CD14-positive monocyte (primary cell): Measurements from ENCODE around the gene DYNLT2. TPM values are rescaled to one million over a fixed set of nuclear protein-coding genes. Genes with fewer than 3 reads are reported as not detected.

Experiments used
- DNase-seq, 3 donors: peaks; one replicate each; pipeline ENCODE4 v3.0.0-alpha.2; 2011 to 2022
- H2AFZ ChIP-seq: 2 replicates; pipeline ENCODE4 v1.6.0; 2012; ENCODE audit warnings: mild to moderate bottlenecking, low read depth, low read length, inconsistent platforms; ENCODE audit not compliant: insufficient read depth, poor library complexity, severe bottlenecking
- H3K27ac ChIP-seq, 2 donors: 1 replicate in 1 of 2; 2 replicates in 1 of 2; pipeline ENCODE4 v1.5.1; 2012 to 2013; ENCODE audit warnings: low read length in 2 of 2, control low read depth in 1 of 2, inconsistent platforms in 1 of 2, low read depth in 1 of 2, mild to moderate bottlenecking in 1 of 2
- H3K27me3 ChIP-seq, 2 donors: one replicate each; pipeline versions ENCODE4 v1.6.0 to v1.6.1; 2011 to 2013; ENCODE audit warnings: low read length in 2 of 2; ENCODE audit not compliant: control insufficient read depth in 2 of 2, insufficient read depth in 2 of 2
- H3K36me3 ChIP-seq, 2 donors: replicated peaks in 1 of 2; 1 replicate in 1 of 2; 2 replicates in 1 of 2; pipeline versions ENCODE4 v1.5.1 to v1.6.1; 2012 to 2013; ENCODE audit warnings: low read length in 2 of 2, control low read depth in 1 of 2, inconsistent platforms in 1 of 2, mild to moderate bottlenecking in 1 of 2; ENCODE audit not compliant: insufficient read depth in 2 of 2, control insufficient read depth in 1 of 2
- H3K4me1 ChIP-seq, 2 donors: 1 replicate in 1 of 2; 2 replicates in 1 of 2; pipeline versions ENCODE4 v1.5.1 to v1.6.1; 2012 to 2013; ENCODE audit warnings: low read length in 2 of 2, control low read depth in 1 of 2, inconsistent platforms in 1 of 2, mild to moderate bottlenecking in 1 of 2, moderate library complexity in 1 of 2; ENCODE audit not compliant: insufficient read depth in 2 of 2, control insufficient read depth in 1 of 2
- H3K4me2 ChIP-seq: replicated peaks from 2 replicates; pipeline ENCODE3; 2012; ENCODE audit warnings: low read length, moderate library complexity, mild to moderate bottlenecking; ENCODE audit not compliant: poor library complexity, severe bottlenecking; ENCODE audit errors: extremely low read depth
- H3K4me3 ChIP-seq, 3 experiments: fragments of 200-600 bp in 1 of 3; sonication (generic) in 1 of 3; replicated peaks in 1 of 3; 1 replicate in 2 of 3; 2 replicates in 1 of 3; pipeline ENCODE4 v1.5.1; 2011 to 2013; ENCODE audit warnings: low read length in 3 of 3, mild to moderate bottlenecking in 3 of 3, control low read depth in 2 of 3, low read depth in 2 of 3, inconsistent platforms in 1 of 3, moderate library complexity in 1 of 3
- H3K79me2 ChIP-seq: 2 replicates; pipeline ENCODE4 v1.6.0; 2012; ENCODE audit warnings: mild to moderate bottlenecking, control low read depth, inconsistent platforms, low read length, moderate library complexity; ENCODE audit not compliant: insufficient read depth
- H3K9ac ChIP-seq: 2 replicates; pipeline ENCODE4 v1.6.0; 2017; ENCODE audit warnings: low read length, mild to moderate bottlenecking; ENCODE audit not compliant: insufficient read depth, poor library complexity, severe bottlenecking
- H3K9me3 ChIP-seq, 2 donors: replicated peaks in 1 of 2; 1 replicate in 1 of 2; 2 replicates in 1 of 2; pipeline versions ENCODE4 v1.5.1 to v1.6.1; 2012 to 2013; ENCODE audit warnings: low read length in 2 of 2, control low read depth in 1 of 2; ENCODE audit not compliant: control insufficient read depth in 1 of 2, insufficient read depth in 1 of 2
- H4K20me1 ChIP-seq: 2 replicates; pipeline ENCODE4 v1.6.0; 2012; ENCODE audit warnings: mild to moderate bottlenecking, low read length, control low read depth, moderate library complexity; ENCODE audit not compliant: insufficient read depth
- H3K27ac Mint-ChIP-seq, 7 donors: one replicate each; pipeline ENCODE4 v1.8.0; 2020; ENCODE audit warnings: mild to moderate bottlenecking in 7 of 7, mixed read lengths in 7 of 7, moderate library complexity in 6 of 7, inconsistent platforms in 2 of 7
- H3K27me3 Mint-ChIP-seq, 3 donors: one replicate each; pipeline ENCODE4 v1.8.0; 2021 to 2022; ENCODE audit warnings: low read depth in 3 of 3, mild to moderate bottlenecking in 3 of 3, mixed read lengths in 3 of 3, moderate library complexity in 3 of 3, inconsistent platforms in 1 of 3
- H3K36me3 Mint-ChIP-seq, 2 donors: one replicate each; pipeline ENCODE4 v1.8.0; 2020; ENCODE audit warnings: mixed read lengths in 2 of 2, inconsistent platforms in 1 of 2, mild to moderate bottlenecking in 1 of 2
- H3K4me1 Mint-ChIP-seq: one replicate; pipeline ENCODE4 v1.8.0; 2020; ENCODE audit warnings: mild to moderate bottlenecking, mixed read lengths
- H3K4me3 Mint-ChIP-seq, 2 donors: one replicate each; pipeline ENCODE4 v1.8.0; 2020; ENCODE audit warnings: mild to moderate bottlenecking in 2 of 2, mixed read lengths in 2 of 2, moderate library complexity in 1 of 2
- H3K9me3 Mint-ChIP-seq, 7 donors: one replicate each; pipeline ENCODE4 v1.8.0; 2020 to 2022; ENCODE audit warnings: mixed read lengths in 7 of 7, mild to moderate bottlenecking in 6 of 7, moderate library complexity in 6 of 7, inconsistent platforms in 2 of 7
- WGBS: methylation state at CpG from one replicate; pipeline ENCODE4 v1.1.5; 2013; ENCODE audit warnings: missing lambda C conversion rate; ENCODE audit not compliant: insufficient coverage; 5-methylcytosine and 5-hydroxymethylcytosine counted together
- intact Hi-C, 2 donors: fragments of 100-400 bp; cut with micrococcal nuclease; formaldehyde crosslinking; loops; one replicate each; pipeline versions ENCODE4 v1.15.0 to v1.15.1; 2023
- polyA plus RNA-seq, 3 donors: library from polyadenylated mRNA; depleted of rRNA in 1 of 3; unstranded in 2 of 3; stranded (reverse) in 1 of 3; fragments of 300-500 nt in 2 of 3; fragments of >200 nt in 1 of 3; fragmentation: Illumina TruSeq in 2 of 3; gene quantifications; 1 replicate in 2 of 3; 2 replicates in 1 of 3; pipeline ENCODE4 v1.2.3, GENCODE V29; 2012 to 2021
- TF ChIP-seq, protein P1 (sequence below): fragments of 200-600 bp; IDR thresholded peaks from one replicate; pipeline ENCODE4 v1.8.0; 2022; ENCODE audit warnings: antibody characterized with exemption, mild to moderate bottlenecking

DYNLT2 gene
- polyA plus RNA-seq, 3 donors = 0.19 to 1.5 (median 0.86) TPM

DNA sequence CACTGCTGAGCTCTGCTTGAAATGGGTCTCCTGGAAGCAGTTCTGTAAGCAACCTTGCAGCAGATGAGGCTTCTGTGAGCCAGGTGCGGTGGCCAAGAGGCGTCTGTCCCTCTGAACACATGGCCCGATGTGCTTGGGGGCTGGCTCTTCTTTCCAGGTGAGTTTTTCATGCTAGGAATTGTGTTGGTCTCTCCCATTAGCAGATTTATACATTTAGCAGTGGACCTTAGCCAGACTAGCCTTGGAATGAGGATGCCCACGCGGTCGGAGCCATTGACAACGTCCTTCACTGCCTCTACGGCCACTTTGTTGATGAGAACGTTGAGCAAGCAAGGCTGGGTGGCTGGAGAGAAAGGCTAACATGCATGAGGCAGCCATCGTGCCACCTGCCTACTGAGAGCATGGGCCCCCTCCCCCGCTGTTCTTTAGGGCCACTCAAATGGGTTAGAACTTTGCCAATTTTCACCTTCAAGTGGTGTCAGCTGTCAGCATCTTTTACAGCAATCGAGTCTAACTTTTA lies 33.5 kb upstream of the DYNLT2 start:
- Histone ChIP-seq H3K27ac (no peak overlapping the region), H3K4me3 (no peak overlapping the region), H3K36me3 (peaks cover 11 to 19% of the 10 kb centered on the region in 2 donors), H3K9ac (no peak overlapping the region), H3K4me2 (no peak overlapping the region), H2AFZ (no peak overlapping the region), H3K27me3 (peaks cover 0 to 11% of the 10 kb centered on the region in 2 donors), H3K9me3 (no peaks in the 10 kb centered on the region), H3K4me1 (peaks cover 2 to 3% of the 10 kb centered on the region in 2 donors), H4K20me1 (no peaks in the 10 kb centered on the region), H3K79me2 (no peaks in the 10 kb centered on the region)
- Mint-ChIP-seq H3K9me3 (peaks cover 0 to 10% (median 1%) of the 10 kb centered on the region in 7 donors), H3K27ac (no peak overlapping the region), H3K27me3 (peaks cover 9 to 19% (median 15%) of the 10 kb centered on the region in 3 donors), H3K4me1 (peaks cover 5% of the 10 kb centered on the region), H3K4me3 (peak overlapping the region in 1 of 2 donors; percentile 39), H3K36me3 (peaks cover 20 to 29% of the 10 kb centered on the region in 2 donors)
- DNase-seq = no peak
- intact Hi-C loops = no loop called here
- TF ChIP-seq, protein P1, sequence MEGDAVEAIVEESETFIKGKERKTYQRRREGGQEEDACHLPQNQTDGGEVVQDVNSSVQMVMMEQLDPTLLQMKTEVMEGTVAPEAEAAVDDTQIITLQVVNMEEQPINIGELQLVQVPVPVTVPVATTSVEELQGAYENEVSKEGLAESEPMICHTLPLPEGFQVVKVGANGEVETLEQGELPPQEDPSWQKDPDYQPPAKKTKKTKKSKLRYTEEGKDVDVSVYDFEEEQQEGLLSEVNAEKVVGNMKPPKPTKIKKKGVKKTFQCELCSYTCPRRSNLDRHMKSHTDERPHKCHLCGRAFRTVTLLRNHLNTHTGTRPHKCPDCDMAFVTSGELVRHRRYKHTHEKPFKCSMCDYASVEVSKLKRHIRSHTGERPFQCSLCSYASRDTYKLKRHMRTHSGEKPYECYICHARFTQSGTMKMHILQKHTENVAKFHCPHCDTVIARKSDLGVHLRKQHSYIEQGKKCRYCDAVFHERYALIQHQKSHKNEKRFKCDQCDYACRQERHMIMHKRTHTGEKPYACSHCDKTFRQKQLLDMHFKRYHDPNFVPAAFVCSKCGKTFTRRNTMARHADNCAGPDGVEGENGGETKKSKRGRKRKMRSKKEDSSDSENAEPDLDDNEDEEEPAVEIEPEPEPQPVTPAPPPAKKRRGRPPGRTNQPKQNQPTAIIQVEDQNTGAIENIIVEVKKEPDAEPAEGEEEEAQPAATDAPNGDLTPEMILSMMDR = no peak
- 90% methylated on average over 7 of the region's 12 CpGs for WGBS

DNA sequence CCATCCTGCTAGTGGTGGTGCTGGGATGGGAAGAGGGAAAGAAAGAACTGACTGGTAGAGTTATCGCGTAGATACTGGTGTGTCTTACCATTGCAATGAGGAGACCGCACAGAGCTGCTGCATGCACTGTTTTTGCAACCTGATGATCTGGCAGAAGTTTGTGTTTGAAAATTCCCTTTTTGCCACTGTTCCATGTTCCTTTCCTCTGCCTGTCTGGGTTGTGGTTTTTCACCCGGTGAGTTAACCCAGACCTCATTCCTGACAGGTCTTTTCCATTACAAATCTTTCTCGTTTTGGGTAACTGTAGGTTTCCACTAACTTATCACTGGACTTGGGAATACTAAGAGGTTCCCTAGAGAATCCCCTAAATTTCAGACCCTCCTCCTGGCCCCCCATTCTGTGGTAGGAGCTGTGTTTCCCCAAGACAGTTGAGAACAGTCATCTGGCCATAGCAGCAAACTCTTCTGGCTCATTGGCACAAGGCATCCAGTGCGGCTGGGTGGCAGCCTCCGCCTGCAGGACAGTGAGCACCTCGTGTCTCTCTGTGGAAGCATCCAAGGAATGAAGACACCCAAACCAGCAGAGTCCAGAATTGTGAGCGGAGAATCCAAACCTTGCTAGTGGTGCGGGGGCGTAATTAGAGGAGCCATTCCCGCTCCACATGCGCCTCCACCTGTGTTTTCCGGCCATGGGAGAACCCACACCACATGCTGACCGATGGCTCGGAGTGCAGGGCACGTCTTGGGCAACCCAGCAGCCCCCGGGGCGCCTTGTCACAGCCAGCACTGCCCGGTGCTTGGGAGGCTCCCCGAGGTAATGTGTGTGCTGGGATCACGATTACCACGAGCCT lies 32.8 kb upstream of the DYNLT2 start:
- Histone ChIP-seq H3K27ac (no peak overlapping the region), H2AFZ (no peak overlapping the region), H4K20me1 (no peaks in the 10 kb centered on the region), H3K27me3 (peaks cover 0 to 4% of the 10 kb centered on the region in 2 donors), H3K36me3 (peaks cover 16 to 26% of the 10 kb centered on the region in 2 donors), H3K4me1 (no peaks in the 10 kb centered on the region), H3K9me3 (no peaks in the 10 kb centered on the region), H3K4me2 (no peak overlapping the region), H3K79me2 (no peaks in the 10 kb centered on the region), H3K9ac (no peak overlapping the region), H3K4me3 (no peak overlapping the region)
- H3K27ac Mint-ChIP-seq = no peak overlapping the region
- intact Hi-C loops = no loop called here
- no peak for DNase-seq
- H3K36me3 Mint-ChIP-seq = peaks cover 22 to 36% of the 10 kb centered on the region in 2 donors
- 94% methylated on average over 21 of the region's 23 CpGs for WGBS
- H3K4me3 Mint-ChIP-seq = no peak overlapping the region
- H3K9me3 Mint-ChIP-seq = peaks cover 0 to 10% (median 1%) of the 10 kb centered on the region in 7 donors
- H3K27me3 Mint-ChIP-seq = peaks cover 4 to 12% (median 9%) of the 10 kb centered on the region in 3 donors
- H3K4me1 Mint-ChIP-seq = no peaks in the 10 kb centered on the region
- TF ChIP-seq, protein P1 = no peak
